ENCODE results near the gene KRTAP20-3.

The KRTAP20-3 gene

DNA sequence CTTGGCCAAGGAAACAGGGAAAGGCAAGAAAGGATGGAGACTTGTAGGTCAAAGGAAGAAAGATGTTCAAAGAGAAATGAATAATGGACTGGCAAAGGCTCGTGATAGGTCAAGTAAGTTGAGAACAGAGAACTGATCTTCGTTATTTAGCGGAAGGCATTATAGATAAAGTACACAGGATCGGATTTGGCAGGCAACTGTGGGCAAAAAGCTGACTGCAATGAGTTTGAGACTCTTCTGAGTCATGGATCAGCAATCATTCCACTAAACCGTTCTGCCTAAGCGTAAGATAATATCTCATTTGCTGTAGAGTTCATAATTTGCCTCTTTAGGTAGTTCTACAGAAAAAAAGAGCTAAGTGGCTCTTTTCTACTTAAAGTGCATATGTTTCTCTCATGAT, 41.8 kb downstream of the KRTAP20-3 start:
- no peak for DNase-seq (ENCODE audit: low spot score)

GRCh38 chr21:30689822-30690221, 47.2 kb downstream of the KRTAP20-3 start:
- no peak for DNase-seq (ENCODE audit: low spot score)

Data from iPS-NIHi11 (cell line).